OCI-LY7 (cell line): ENCODE data around the gene OR1S1. TPM values are rescaled to one million over a fixed set of nuclear protein-coding genes. Genes with fewer than 3 reads are reported as not detected.

ENCODE experiments used
- BruUV-seq: library from RNA; stranded (reverse); fragments of 400-500 nt; replicated peaks from 2 replicates; lab custom pipeline; 2021; lab: Mats Ljungman, UMichigan
- CTCF ChIA-PET: fragments of 300-600 bp; sonication (Branson Sonifier 250); formaldehyde crosslinking; loops from one replicate; lab custom pipeline; 2022; ENCODE audit warnings: antibody characterized with exemption; ENCODE audit not compliant: unreplicated experiment; lab: Charles Lee
- POLR2A ChIA-PET: fragments of 300-600 bp; sonication (Branson Sonifier 250); formaldehyde crosslinking; loops from one replicate; lab custom pipeline; 2022; ENCODE audit warnings: antibody characterized with exemption; lab: Charles Lee
- DNase-seq: peaks from one replicate; pipeline ENCODE4 v3.0.0-alpha.2; 2015; ENCODE audit warnings: low spot score
- H2AFZ ChIP-seq: fragments of 200-600 bp; sonication (generic), shearing (Covaris generic); 2 replicates; pipeline ENCODE4 v1.6.1; 2014; ENCODE audit warnings: mild to moderate bottlenecking, antibody characterized with exemption, low read length, moderate library complexity
- H3K27ac ChIP-seq: fragments of 200-600 bp; sonication (generic); 2 replicates; pipeline ENCODE4 v1.5.1; 2014; ENCODE audit warnings: mixed run types, low read depth, mild to moderate bottlenecking, moderate library complexity, low read length, inconsistent platforms; ENCODE audit not compliant: poor library complexity, severe bottlenecking
- H3K36me3 ChIP-seq: fragments of 200-600 bp; sonication (generic); 2 replicates; pipeline ENCODE4 v1.6.1; 2014; ENCODE audit warnings: mild to moderate bottlenecking, antibody characterized with exemption, low read length, moderate library complexity, mixed read lengths; ENCODE audit not compliant: insufficient read depth
- H3K4me1 ChIP-seq: fragments of 200-600 bp; sonication (generic); 2 replicates; pipeline ENCODE4 v1.5.1; 2014; ENCODE audit warnings: mild to moderate bottlenecking, low read length; ENCODE audit not compliant: insufficient read depth, poor library complexity, severe bottlenecking
- H3K4me2 ChIP-seq: fragments of 200-600 bp; sonication (generic); 2 replicates; pipeline ENCODE4 v1.6.1; 2014; ENCODE audit warnings: mild to moderate bottlenecking, low read length
- H3K4me3 ChIP-seq: fragments of 200-600 bp; sonication (generic); 2 replicates; pipeline ENCODE4 v1.5.1; 2014; ENCODE audit warnings: mild to moderate bottlenecking, low read depth, low read length; ENCODE audit not compliant: poor library complexity, severe bottlenecking
- H3K79me2 ChIP-seq: fragments of 200-600 bp; sonication (generic); 2 replicates; pipeline ENCODE4 v1.6.1; 2016; ENCODE audit warnings: low read depth, mild to moderate bottlenecking, low read length, moderate library complexity, mixed read lengths; ENCODE audit not compliant: insufficient read depth
- H3K9me2 ChIP-seq: fragments of 200-600 bp; sonication (generic); 2 replicates; pipeline ENCODE4 v1.6.1; 2016; ENCODE audit warnings: mild to moderate bottlenecking, low read length, mixed read lengths; ENCODE audit not compliant: insufficient read depth
- H3K9me3 ChIP-seq: fragments of 200-600 bp; sonication (generic); 2 replicates; pipeline ENCODE4 v1.6.1; 2014; ENCODE audit warnings: mild to moderate bottlenecking, mixed run types, low read length, mixed read lengths
- H4K20me1 ChIP-seq: fragments of 200-600 bp; sonication (generic); 2 replicates; pipeline ENCODE4 v1.6.1; 2014; ENCODE audit warnings: mild to moderate bottlenecking, antibody characterized with exemption, low read length, moderate library complexity, mixed read lengths; ENCODE audit not compliant: insufficient read depth
- CTCF ChIP-seq: fragments of 200-600 bp; sonication (generic); conservative IDR thresholded peaks from 2 replicates; pipeline ENCODE4 v1.5.1; 2014; ENCODE audit warnings: mild to moderate bottlenecking, antibody characterized with exemption, low read length, moderate library complexity, mixed read lengths
- EZH2phosphoT487 ChIP-seq: fragments of 200-600 bp; sonication (generic); IDR thresholded peaks from 2 replicates; pipeline ENCODE4 v1.6.1; 2018; ENCODE audit warnings: low read depth, borderline replicate concordance, mild to moderate bottlenecking, mixed run types, antibody characterized with exemption, low read length, moderate library complexity, mixed read lengths
- intact Hi-C: fragments of 100-400 bp; cut with micrococcal nuclease; formaldehyde crosslinking; loops from one replicate; pipeline ENCODE4 v1.10.0; 2022; ENCODE audit not compliant: unreplicated experiment
- total RNA-seq, 2 experiments: library from RNA; depleted of rRNA in 1 of 2; stranded (reverse); fragments of >200 nt in 1 of 2; shearing (Covaris generic) in 1 of 2; gene quantifications; 2 replicates each; pipeline ENCODE4 v1.2.3, GENCODE V29; 2014 to 2022

OR1S1 gene
- total RNA-seq, 2 experiments from 2014 or later, result not detected

DNA sequence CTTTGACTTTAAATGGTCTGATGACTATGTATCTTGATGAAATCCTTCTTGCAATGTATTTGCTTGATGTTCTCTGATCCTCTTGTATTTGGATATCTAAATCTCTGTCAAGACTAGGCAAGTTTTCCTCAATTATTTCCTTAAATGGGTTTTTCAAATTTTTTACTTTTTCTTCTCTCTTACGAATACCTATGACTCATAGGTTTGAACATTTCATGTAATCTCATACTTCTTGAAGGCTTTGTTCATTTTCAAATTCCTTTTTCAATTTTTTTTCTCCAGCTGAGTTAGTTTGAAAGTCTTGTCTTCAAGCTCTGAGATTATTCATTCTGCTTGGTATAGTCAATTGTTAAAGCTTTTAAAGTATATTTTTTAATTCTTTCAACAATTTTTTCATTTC, 42.4 kb downstream of the OR1S1 start:
- POLR2A ChIA-PET, result no interaction called here
- Histone ChIP-seq H3K9me2 (no peaks in the 10 kb centered on the region), H3K4me3 (no peak overlapping the region), H3K4me1 (no peaks in the 10 kb centered on the region), H3K27ac (no peak overlapping the region), H4K20me1 (no peaks in the 10 kb centered on the region), H3K79me2 (no peaks in the 10 kb centered on the region), H2AFZ (no peak overlapping the region), H3K4me2 (no peak overlapping the region), H3K36me3 (no peaks in the 10 kb centered on the region), H3K9me3 (no peaks in the 10 kb centered on the region)
- intact Hi-C loops, result no loop called here
- no peak for DNase-seq
- no peak for TF ChIP-seq CTCF
- TF ChIP-seq EZH2phosphoT487, result no peak
- BruUV-seq, result no TSS peak
- CTCF ChIA-PET, result no interaction called here

DNA sequence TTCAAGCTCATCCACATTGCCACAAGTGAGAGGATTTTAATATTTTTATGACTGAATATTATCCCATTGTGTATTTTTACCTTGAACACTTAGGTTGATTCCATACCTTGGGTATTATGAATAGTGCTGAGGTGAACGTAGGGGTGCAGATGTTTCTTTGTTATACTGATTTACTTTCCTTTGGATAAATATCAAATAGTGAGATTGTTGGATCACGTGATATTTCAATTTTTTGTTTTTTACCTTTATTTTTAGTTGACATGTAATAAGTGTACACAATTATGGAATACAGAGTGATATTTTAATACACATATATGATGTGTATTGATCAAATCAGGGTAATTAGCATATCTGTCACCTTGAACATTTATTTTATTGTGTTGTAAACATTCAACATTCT, 47.5 kb downstream of the OR1S1 start:
- H4K20me1 ChIP-seq, result no peaks in the 10 kb centered on the region
- no peaks in the 10 kb centered on the region for H3K79me2 ChIP-seq

More for the DNA sequence above, 47.5 kb downstream of the OR1S1 start:
- no TSS peak for BruUV-seq
- Histone ChIP-seq H3K36me3 (no peaks in the 10 kb centered on the region), H3K4me3 (no peak overlapping the region), H3K9me3 (no peaks in the 10 kb centered on the region), H3K4me1 (no peaks in the 10 kb centered on the region), H3K4me2 (no peak overlapping the region), H2AFZ (no peak overlapping the region), H3K27ac (no peak overlapping the region), H3K9me2 (no peaks in the 10 kb centered on the region)
- no peak for TF ChIP-seq CTCF
- no peak for TF ChIP-seq EZH2phosphoT487
- DNase-seq, result no peak
- ChIA-PET CTCF (no interaction called here), POLR2A (interaction anchor here (0.6 kb wide), 1 partner anchor 499 kb away, joined by 5 read pairs; no protein-coding TSS in a partner anchor)
- intact Hi-C loops, result no loop called here

Other genes with a start within 250 kb of the OR1S1 start
- not detected in 2 replicates for gene OR9Q1, start 188.8 kb upstream of the OR1S1 start, total RNA-seq (2014; rRNA removed; shearing (Covaris generic))
- gene OR9Q1, start 188.8 kb upstream of the OR1S1 start, total RNA-seq (2022), result not detected in 2 replicates
- not detected in 2 replicates for gene OR6Q1, start 181.8 kb upstream of the OR1S1 start, total RNA-seq (2014; rRNA removed; shearing (Covaris generic))
- gene OR6Q1, start 181.8 kb upstream of the OR1S1 start, total RNA-seq (2022), result not detected in 2 replicates
- not detected in 2 replicates for gene OR9I1, start 87.2 kb upstream of the OR1S1 start, total RNA-seq (2014; rRNA removed; shearing (Covaris generic))
- gene OR9I1, start 87.2 kb upstream of the OR1S1 start, total RNA-seq (2022), result not detected in 2 replicates
- not detected in 2 replicates for gene OR9Q2, start 23.6 kb upstream of the OR1S1 start, total RNA-seq (2014; rRNA removed; shearing (Covaris generic))
- gene OR9Q2, start 23.6 kb upstream of the OR1S1 start, total RNA-seq (2022), result not detected in 2 replicates
- not detected in 2 replicates for gene OR1S2, start 8.6 kb upstream of the OR1S1 start, total RNA-seq (2014; rRNA removed; shearing (Covaris generic))
- not detected in 2 replicates for gene OR1S2, start 8.6 kb upstream of the OR1S1 start, total RNA-seq (2022)
- gene OR10Q1, start 16.2 kb downstream of the OR1S1 start, total RNA-seq (2014; rRNA removed; shearing (Covaris generic)), result not detected in 2 replicates
- not detected in 2 replicates for gene OR10Q1, start 16.2 kb downstream of the OR1S1 start, total RNA-seq (2022)
- gene OR10W1, start 55.5 kb downstream of the OR1S1 start, total RNA-seq (2014; rRNA removed; shearing (Covaris generic)), result not detected in 2 replicates
- gene OR10W1, start 55.5 kb downstream of the OR1S1 start, total RNA-seq (2022), result not detected in 2 replicates
- gene OR5B17, start 146.3 kb downstream of the OR1S1 start, total RNA-seq (2014; rRNA removed; shearing (Covaris generic)), result not detected in 2 replicates
- gene OR5B17, start 146.3 kb downstream of the OR1S1 start, total RNA-seq (2022), result not detected in 2 replicates
- not detected in 2 replicates for gene OR5B3, start 194.2 kb downstream of the OR1S1 start, total RNA-seq (2014; rRNA removed; shearing (Covaris generic))
- gene OR5B3, start 194.2 kb downstream of the OR1S1 start, total RNA-seq (2022), result not detected in 2 replicates
- gene OR5B2, start 215.4 kb downstream of the OR1S1 start, total RNA-seq (2014; rRNA removed; shearing (Covaris generic)), result not detected in 2 replicates
- not detected in 2 replicates for gene OR5B2, start 215.4 kb downstream of the OR1S1 start, total RNA-seq (2022)
- gene OR5B12, start 229.5 kb downstream of the OR1S1 start, total RNA-seq (2014; rRNA removed; shearing (Covaris generic)), result not detected in 2 replicates
- not detected in 2 replicates for gene OR5B12, start 229.5 kb downstream of the OR1S1 start, total RNA-seq (2022)